ENCODE data around the gene PPARG.

DNA sequence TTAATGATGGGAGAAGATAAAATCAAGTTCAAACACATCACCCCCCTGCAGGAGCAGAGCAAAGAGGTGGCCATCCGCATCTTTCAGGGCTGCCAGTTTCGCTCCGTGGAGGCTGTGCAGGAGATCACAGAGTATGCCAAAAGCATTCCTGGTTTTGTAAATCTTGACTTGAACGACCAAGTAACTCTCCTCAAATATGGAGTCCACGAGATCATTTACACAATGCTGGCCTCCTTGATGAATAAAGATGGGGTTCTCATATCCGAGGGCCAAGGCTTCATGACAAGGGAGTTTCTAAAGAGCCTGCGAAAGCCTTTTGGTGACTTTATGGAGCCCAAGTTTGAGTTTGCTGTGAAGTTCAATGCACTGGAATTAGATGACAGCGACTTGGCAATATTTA lies 127.9 kb downstream of the PPARG start:
- TF ChIP-seq POLR2A (IDR thresholded peaks at IDR 0.05; ENCODE audit: borderline replicate concordance, extremely low read depth, insufficient read depth, insufficient read length) (no peak), EZH2 (IDR thresholded peaks at IDR 0.05) (no peak), RAD21 (IDR thresholded peaks at IDR 0.05; ENCODE audit: low read depth) (no peak), TCF7L2 (IDR thresholded peaks at IDR 0.05; ENCODE audit: borderline replicate concordance, extremely low read depth, insufficient read depth, insufficient read length) (no peak), EZH2phosphoT487 (IDR thresholded peaks at IDR 0.05; ENCODE audit: borderline replicate concordance) (no peak), CEBPB (IDR thresholded peaks at IDR 0.05; ENCODE audit: low read depth) (no peak), JUND (IDR thresholded peaks at IDR 0.05) (no peak), YY1 (IDR thresholded peaks at IDR 0.05; ENCODE audit: extremely low read depth, insufficient replicate concordance, low read depth, low read length) (no peak), POLR2AphosphoS5 (IDR thresholded peaks at IDR 0.05; ENCODE audit: low read depth, low read length) (no peak), ZNF274 (IDR thresholded peaks at IDR 0.05; ENCODE audit: low read depth, low read length) (no peak)
- TF ChIP-seq, protein P1, sequence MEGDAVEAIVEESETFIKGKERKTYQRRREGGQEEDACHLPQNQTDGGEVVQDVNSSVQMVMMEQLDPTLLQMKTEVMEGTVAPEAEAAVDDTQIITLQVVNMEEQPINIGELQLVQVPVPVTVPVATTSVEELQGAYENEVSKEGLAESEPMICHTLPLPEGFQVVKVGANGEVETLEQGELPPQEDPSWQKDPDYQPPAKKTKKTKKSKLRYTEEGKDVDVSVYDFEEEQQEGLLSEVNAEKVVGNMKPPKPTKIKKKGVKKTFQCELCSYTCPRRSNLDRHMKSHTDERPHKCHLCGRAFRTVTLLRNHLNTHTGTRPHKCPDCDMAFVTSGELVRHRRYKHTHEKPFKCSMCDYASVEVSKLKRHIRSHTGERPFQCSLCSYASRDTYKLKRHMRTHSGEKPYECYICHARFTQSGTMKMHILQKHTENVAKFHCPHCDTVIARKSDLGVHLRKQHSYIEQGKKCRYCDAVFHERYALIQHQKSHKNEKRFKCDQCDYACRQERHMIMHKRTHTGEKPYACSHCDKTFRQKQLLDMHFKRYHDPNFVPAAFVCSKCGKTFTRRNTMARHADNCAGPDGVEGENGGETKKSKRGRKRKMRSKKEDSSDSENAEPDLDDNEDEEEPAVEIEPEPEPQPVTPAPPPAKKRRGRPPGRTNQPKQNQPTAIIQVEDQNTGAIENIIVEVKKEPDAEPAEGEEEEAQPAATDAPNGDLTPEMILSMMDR (IDR thresholded peaks at IDR 0.05 in 2 of 3, conservative IDR thresholded peaks at IDR 0.05 in 1 of 3; ENCODE audit: borderline replicate concordance in 1 of 3, insufficient read depth in 1 of 3, low read depth in 2 of 3, low read length in 2 of 3) = no peak
- TF ChIP-seq, protein P2, sequence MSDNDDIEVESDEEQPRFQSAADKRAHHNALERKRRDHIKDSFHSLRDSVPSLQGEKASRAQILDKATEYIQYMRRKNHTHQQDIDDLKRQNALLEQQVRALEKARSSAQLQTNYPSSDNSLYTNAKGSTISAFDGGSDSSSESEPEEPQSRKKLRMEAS (IDR thresholded peaks at IDR 0.05) = no peak
